Lower lobe of right lung (tissue), 2 donors: ENCODE measurements around the gene SNRPA. TPM values are rescaled to one million over a fixed set of nuclear protein-coding genes. Genes with fewer than 3 reads are reported as not detected.

Source experiments
- ATAC-seq, 2 donors: fragments of 200-7000 bp; cut with Tn5 transposase; one replicate each; pipeline ENCODE4 v1.9.1; 2020 to 2022; ENCODE audit warnings: mild to moderate bottlenecking in 2 of 2, moderate library complexity in 2 of 2
- DNase-seq: peaks from one replicate; pipeline ENCODE4 v3.0.0-alpha.2; 2020
- H3K27ac ChIP-seq: fragments of 200-600 bp; one replicate; pipeline ENCODE4 v1.8.0; 2022
- H3K27me3 ChIP-seq: fragments of 200-600 bp; one replicate; pipeline ENCODE4 v1.8.0; 2022; ENCODE audit warnings: low read depth
- H3K36me3 ChIP-seq: fragments of 200-600 bp; one replicate; pipeline ENCODE4 v1.8.0; 2022; ENCODE audit warnings: mild to moderate bottlenecking
- H3K4me1 ChIP-seq: fragments of 200-600 bp; one replicate; pipeline ENCODE4 v1.8.0; 2022
- H3K4me3 ChIP-seq: fragments of 200-600 bp; one replicate; pipeline ENCODE4 v1.8.0; 2022; ENCODE audit warnings: mild to moderate bottlenecking
- H3K9me3 ChIP-seq: fragments of 200-600 bp; one replicate; pipeline ENCODE4 v1.8.0; 2022
- CTCF ChIP-seq: fragments of 200-600 bp; IDR thresholded peaks from one replicate; pipeline ENCODE4 v1.8.0; 2022; ENCODE audit warnings: antibody characterized with exemption, mild to moderate bottlenecking
- intact Hi-C: fragments of 100-400 bp; cut with DNase I; formaldehyde crosslinking; loops from one replicate; pipeline ENCODE4 v1.11.0; 2022
- total RNA-seq: library from RNA; stranded (reverse); fragmentation: NEBNext Ultra II Directional; extraction: Animal tissue kit (Norgen Biotek cat#: 25700); gene quantifications from one replicate; pipeline ENCODE4 v1.2.1, GENCODE V29; 2021
- donor health status: DM: no; HTN: yes; CAD: no; lungs with severe emphysema.

Gene SNRPA
- total RNA-seq, 1 donor from 2014 or later: 44.8 TPM

DNA sequence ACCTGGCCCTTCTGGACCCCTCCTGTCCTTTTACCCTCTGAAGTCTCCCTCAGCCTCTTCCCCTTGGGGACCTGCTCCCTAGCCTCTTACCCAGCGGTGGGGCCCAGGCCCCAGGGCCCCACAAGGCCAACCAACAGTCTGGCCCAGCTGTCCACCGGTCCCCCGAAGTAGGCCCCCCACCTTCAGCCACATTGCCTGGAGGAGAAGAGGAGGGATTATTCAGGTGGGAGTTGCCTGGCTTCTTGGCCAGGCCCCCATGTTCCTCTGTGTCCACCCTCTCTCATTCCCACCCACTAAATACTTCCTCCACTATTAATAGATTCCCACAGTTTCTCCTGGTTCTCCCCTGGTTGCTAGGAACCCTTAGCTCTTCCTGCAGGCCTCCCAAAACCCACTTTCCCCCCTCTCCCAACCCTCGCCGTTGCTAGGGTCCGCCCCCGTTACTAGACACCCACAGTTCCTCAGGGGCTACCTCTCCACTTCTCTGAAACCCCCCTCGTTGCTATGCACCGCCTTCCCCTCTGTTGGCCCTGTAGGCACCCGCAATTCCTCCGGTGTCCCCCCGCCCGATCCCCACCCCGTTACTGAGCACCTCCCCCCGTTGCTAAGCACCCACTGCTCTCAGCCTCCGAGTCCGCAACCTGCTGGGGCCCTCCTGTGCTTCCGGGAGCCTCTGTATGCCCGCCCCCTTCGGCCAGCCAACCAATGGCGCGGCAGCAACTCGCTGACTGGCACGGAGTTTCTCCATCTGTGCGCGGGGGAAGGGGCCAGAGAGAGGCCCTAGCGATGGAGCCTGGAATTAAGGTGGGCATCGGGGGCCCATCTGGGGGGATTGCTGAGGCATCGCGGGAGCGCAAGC is 36.3 kb upstream of the SNRPA start:
- ATAC-seq: peak; percentile 77 to 81
- intact Hi-C loops: no loop called here

DNA sequence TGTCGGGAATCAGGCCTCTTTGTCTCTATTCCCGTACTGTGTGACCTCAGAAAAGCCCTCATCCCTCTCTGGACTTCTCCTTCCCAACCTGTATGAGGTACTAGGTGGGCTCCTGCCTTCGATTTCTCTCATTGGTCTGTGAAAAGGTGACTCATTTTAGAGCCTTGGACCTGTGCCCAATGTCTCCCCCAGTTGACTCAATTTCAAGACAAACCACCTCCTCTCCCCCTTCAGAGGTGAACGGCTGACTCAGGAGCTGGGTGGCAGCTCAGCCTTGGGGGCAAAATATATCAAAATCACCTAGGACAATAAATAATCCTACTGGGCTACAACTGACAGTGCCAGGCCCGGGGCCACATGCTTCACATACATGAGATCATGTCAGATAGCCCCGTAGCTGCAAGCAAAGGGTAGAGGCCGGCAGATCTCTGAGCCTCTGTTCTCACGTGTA is 34.9 kb upstream of the SNRPA start:
- no peaks in the 10 kb centered on the region for H3K9me3 ChIP-seq
- ATAC-seq (no peak), DNase-seq (no peak)
- H3K27ac ChIP-seq: peak overlapping the region; percentile 99
- H3K4me1 ChIP-seq: peaks cover 49% of the 10 kb centered on the region
- TF ChIP-seq CTCF: no peak
- H3K27me3 ChIP-seq: no peaks in the 10 kb centered on the region
- intact Hi-C loops: no loop called here
- peaks cover 20% of the 10 kb centered on the region for H3K36me3 ChIP-seq
- peak overlapping the region; percentile 90 for H3K4me3 ChIP-seq

More for the DNA sequence above, 36.3 kb upstream of the SNRPA start:
- H3K27ac ChIP-seq: peak overlapping the region; percentile 99
- peak; percentile 95 for DNase-seq
- peak overlapping the region; percentile 90 for H3K4me3 ChIP-seq
- H3K4me1 ChIP-seq: peaks cover 37% of the 10 kb centered on the region
- peaks cover 34% of the 10 kb centered on the region for H3K36me3 ChIP-seq
- no peak for TF ChIP-seq CTCF
- no peaks in the 10 kb centered on the region for H3K9me3 ChIP-seq
- H3K27me3 ChIP-seq: no peaks in the 10 kb centered on the region

DNA sequence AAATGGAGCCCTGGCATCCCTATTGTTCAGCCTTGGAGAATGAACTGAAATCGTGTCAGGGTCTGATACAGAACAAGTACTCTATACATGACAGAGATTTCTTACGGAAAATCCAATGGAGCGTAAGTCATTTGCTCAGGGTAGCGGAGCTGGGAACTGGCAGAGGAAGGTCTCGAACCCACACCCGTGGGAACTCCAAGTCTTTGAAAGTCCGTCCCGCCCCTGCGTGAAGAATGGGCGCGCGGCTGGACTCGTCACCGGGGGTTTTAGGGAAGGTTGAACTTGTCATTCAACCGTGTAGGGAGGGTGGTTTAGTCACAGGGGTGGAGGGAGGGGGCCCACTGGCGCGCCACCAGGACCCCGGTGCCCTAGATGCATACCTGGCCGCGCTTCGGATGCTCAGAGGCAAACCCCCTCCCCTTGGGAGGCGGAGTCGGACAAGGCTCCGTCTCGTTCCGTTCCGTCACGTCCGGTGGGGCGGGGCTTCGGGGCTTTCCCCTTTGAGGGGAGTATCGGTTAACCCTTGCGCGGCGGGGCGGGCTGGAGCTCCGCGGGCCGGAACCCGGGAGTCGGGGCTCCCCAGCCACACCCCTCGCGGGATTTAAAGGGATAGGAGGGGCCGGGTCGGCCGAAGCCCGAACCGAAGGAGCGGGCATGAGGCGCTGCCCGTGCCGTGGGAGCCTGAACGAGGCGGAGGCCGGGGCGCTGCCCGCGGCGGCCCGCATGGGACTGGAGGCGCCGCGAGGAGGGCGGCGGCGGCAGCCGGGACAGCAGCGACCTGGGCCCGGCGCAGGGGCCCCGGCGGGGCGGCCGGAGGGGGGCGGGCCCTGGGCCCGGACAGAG is 34.3 kb upstream of the SNRPA start, which contains the start of the genes COQ8B and ITPKC:
Gene COQ8B (minus strand): TSS at position 405 of the 843 bp plus-strand sequence. CDS start 2,254 bp downstream, outside the sequence.
Gene ITPKC (plus strand): TSS at position 631 of the 843 bp plus-strand sequence. CDS start 24 bp downstream, at position 655.
- ATAC-seq (peak; percentile 74 to 87), DNase-seq (peak; percentile 100)
- H3K9me3 ChIP-seq: no peaks in the 10 kb centered on the region
- intact Hi-C loops: no loop called here
- peaks cover 55% of the 10 kb centered on the region for H3K4me1 ChIP-seq
- peak within 1 kb of the TSS; percentile 99 for H3K27ac ChIP-seq
- peak within 1 kb of the TSS; percentile 90 for H3K4me3 ChIP-seq
- TF ChIP-seq CTCF: no peak
- H3K27me3 ChIP-seq: no peaks in the 10 kb centered on the region
- peaks cover 14% of the 10 kb centered on the region for H3K36me3 ChIP-seq

GRCh38 chr19:40717325-40717879 is 33.6 kb upstream of the SNRPA start:
- DNase-seq: no peak
- no peak for ATAC-seq
- Histone ChIP-seq H3K4me3 (peak overlapping the region; percentile 90), H3K9me3 (no peaks in the 10 kb centered on the region), H3K27ac (peak overlapping the region; percentile 99), H3K27me3 (no peaks in the 10 kb centered on the region), H3K4me1 (peaks cover 62% of the 10 kb centered on the region), H3K36me3 (peaks cover 9% of the 10 kb centered on the region)
- intact Hi-C loops: no loop called here
- TF ChIP-seq CTCF: no peak
